PC-9 (cell line): ENCODE measurements around the gene DNAI2. TPM values are rescaled to one million over a fixed set of nuclear protein-coding genes. Genes with fewer than 3 reads are reported as not detected.
A peak's percentile ranks its signal among the peaks of the same experiment; 100 is the strongest.

Source experiments
- BruUV-seq: library from RNA; stranded (reverse); fragments of 400-500 nt; replicated peaks from 2 replicates; lab custom pipeline; 2021; lab: Mats Ljungman, UMichigan
- CTCF ChIA-PET: fragments of 300-600 bp; sonication (Branson Sonifier 250); formaldehyde crosslinking; loops from one replicate; lab custom pipeline; 2022; ENCODE audit warnings: antibody characterized with exemption; lab: Charles Lee
- POLR2A ChIA-PET: fragments of 300-600 bp; sonication (Branson Sonifier 250); formaldehyde crosslinking; loops from one replicate; lab custom pipeline; 2022; ENCODE audit warnings: antibody characterized with exemption; ENCODE audit not compliant: unreplicated experiment; lab: Charles Lee
- DNase-seq, 2 experiments: peaks; one replicate each; pipeline versions ENCODE4 v3.0.0 to v3.0.0-alpha.2; 2015 to 2022; ENCODE audit warnings: mixed read lengths in 1 of 2
- H2AFZ ChIP-seq: fragments of 200-600 bp; sonication (generic); 2 replicates; pipeline ENCODE4 v1.8.1; 2017; ENCODE audit warnings: antibody characterized with exemption
- H3F3A ChIP-seq: fragments of 200-600 bp; sonication (generic); 2 replicates; pipeline ENCODE4 v1.8.1; 2017; ENCODE audit warnings: antibody characterized with exemption, mild to moderate bottlenecking, low read depth; ENCODE audit not compliant: insufficient read depth
- H3K27ac ChIP-seq: fragments of 200-600 bp; sonication (generic); 2 replicates; pipeline ENCODE4 v1.6.1; 2016; ENCODE audit warnings: mixed run types
- H3K27me3 ChIP-seq: fragments of 200-600 bp; sonication (generic); 2 replicates; pipeline ENCODE4 v1.6.1; 2016; ENCODE audit warnings: low read depth, mixed run types; ENCODE audit not compliant: insufficient read depth
- H3K36me3 ChIP-seq: fragments of 200-600 bp; sonication (generic); 2 replicates; pipeline ENCODE4 v1.6.1; 2016; ENCODE audit warnings: low read depth, mixed run types
- H3K4me1 ChIP-seq: fragments of 200-600 bp; sonication (generic); replicated peaks from 2 replicates; pipeline ENCODE4 v1.6.1; 2016; ENCODE audit warnings: mixed run types; ENCODE audit not compliant: insufficient read depth
- H3K4me2 ChIP-seq: fragments of 200-600 bp; sonication (generic); 2 replicates; pipeline ENCODE4 v1.6.1; 2017; ENCODE audit warnings: mixed run types
- H3K4me3 ChIP-seq: fragments of 200-600 bp; sonication (generic); 2 replicates; pipeline ENCODE4 v1.6.1; 2016; ENCODE audit warnings: mixed run types
- H3K79me2 ChIP-seq: fragments of 200-600 bp; sonication (generic); 2 replicates; pipeline ENCODE4 v1.6.1; 2017; ENCODE audit warnings: low read depth, mixed run types
- H3K9me2 ChIP-seq: fragments of 200-600 bp; sonication (generic); 2 replicates; pipeline ENCODE4 v1.8.1; 2017; ENCODE audit warnings: mild to moderate bottlenecking; ENCODE audit not compliant: insufficient read depth
- H3K9me3 ChIP-seq: fragments of 200-600 bp; sonication (generic); 2 replicates; pipeline ENCODE4 v1.8.1; 2016; ENCODE audit warnings: low read depth; ENCODE audit not compliant: insufficient read depth
- H4K20me1 ChIP-seq: fragments of 200-600 bp; sonication (generic); 2 replicates; pipeline ENCODE4 v1.8.1; 2017; ENCODE audit not compliant: insufficient read depth
- CTCF ChIP-seq: fragments of 200-600 bp; sonication (generic); conservative IDR thresholded peaks from 2 replicates; pipeline ENCODE4 v1.6.1; 2017; ENCODE audit warnings: mixed run types, antibody characterized with exemption, mild to moderate bottlenecking, moderate library complexity
- EZH2 ChIP-seq: fragments of 200-600 bp; sonication (generic); IDR thresholded peaks from 2 replicates; pipeline ENCODE4 v1.8.0; 2017; ENCODE audit warnings: antibody characterized with exemption, low read depth
- intact Hi-C: fragments of 100-400 bp; cut with micrococcal nuclease; formaldehyde crosslinking; loops from one replicate; pipeline ENCODE4 v1.10.0; 2022; ENCODE audit not compliant: unreplicated experiment
- total RNA-seq: library from RNA; stranded (reverse); gene quantifications from 2 replicates; pipeline ENCODE4 v1.2.3, GENCODE V29; 2021

DNAI2 gene
- total RNA-seq, 1 experiment from 2014 or later = not detected

GRCh38 chr17:74295625-74296547 is 21.9 kb downstream of the DNAI2 start:
- H3K4me2 ChIP-seq = no peak overlapping the region
- H3K4me1 ChIP-seq = no peaks in the 10 kb centered on the region
- H3F3A ChIP-seq = no peaks in the 10 kb centered on the region
- H4K20me1 ChIP-seq = no peaks in the 10 kb centered on the region
- no peak for TF ChIP-seq CTCF
- TF ChIP-seq EZH2 = no peak
- POLR2A ChIA-PET = no interaction called here
- H2AFZ ChIP-seq = no peak overlapping the region
- no peaks in the 10 kb centered on the region for H3K9me3 ChIP-seq
- no peaks in the 10 kb centered on the region for H3K9me2 ChIP-seq
- no peak overlapping the region for H3K4me3 ChIP-seq
- H3K79me2 ChIP-seq = no peaks in the 10 kb centered on the region
- no peak overlapping the region for H3K27ac ChIP-seq
- no TSS peak for BruUV-seq
- DNase-seq = no peak
- H3K27me3 ChIP-seq = peaks cover 43% of the 10 kb centered on the region; the same call in 1 of the 2 replicates
- intact Hi-C loops = loop anchor here (2.0 kb wide), 1 partner anchor 85 kb away; no protein-coding TSS in a partner anchor
- no peaks in the 10 kb centered on the region for H3K36me3 ChIP-seq
- CTCF ChIA-PET = interaction anchor here (1.0 kb wide), 1 partner anchor 11 kb away, joined by 4 read pairs; no protein-coding TSS in a partner anchor

- no TSS peak for BruUV-seq
- H3K36me3 ChIP-seq = no peaks in the 10 kb centered on the region
- H2AFZ ChIP-seq = 0 out of 2 replicates have a peak overlapping the region, but pooled peaks have one; percentile 41
- H3K9me3 ChIP-seq = no peaks in the 10 kb centered on the region
- peak; percentile 31 to 51 for DNase-seq
- peaks cover 42% of the 10 kb centered on the region; the same call in 1 of the 2 replicates for H3K27me3 ChIP-seq
- H3K4me1 ChIP-seq = no peaks in the 10 kb centered on the region
- TF ChIP-seq CTCF (peak; percentile 49), EZH2 (no peak)
- H3K79me2 ChIP-seq = no peaks in the 10 kb centered on the region
- POLR2A ChIA-PET = interaction anchor here (0.5 to 0.6 kb wide), 2 partner anchors 84 to 97 kb away, joined by 3 to 9 read pairs; no protein-coding TSS in a partner anchor
- no peaks in the 10 kb centered on the region for H3F3A ChIP-seq
- no peak overlapping the region for H3K4me3 ChIP-seq
- H3K9me2 ChIP-seq = no peaks in the 10 kb centered on the region
- intact Hi-C loops = loop anchor here (2.0 kb wide), 1 partner anchor 86 kb away; no protein-coding TSS in a partner anchor
- CTCF ChIA-PET = interaction anchor here (1.0 kb wide), 1 partner anchor 12 kb away, joined by 4 read pairs; no protein-coding TSS in a partner anchor
- no peak overlapping the region for H3K27ac ChIP-seq
- no peak overlapping the region for H3K4me2 ChIP-seq
- no peaks in the 10 kb centered on the region for H4K20me1 ChIP-seq
Observed at GRCh38 chr17:74296548-74296936, 22.5 kb downstream of the DNAI2 start.

- CTCF ChIA-PET = interaction anchor here (0.5 kb wide), 1 partner anchor 353 kb away, joined by 3 read pairs; no protein-coding TSS in a partner anchor
Observed at GRCh38 chr17:74297941-74298340, 23.9 kb downstream of the DNAI2 start.

More at GRCh38 chr17:74297941-74298340, 23.9 kb downstream of the DNAI2 start:
- H3K4me2 ChIP-seq = no peak overlapping the region
- H3K9me2 ChIP-seq = no peaks in the 10 kb centered on the region
- TF ChIP-seq EZH2 (no peak), CTCF (no peak)
- no peaks in the 10 kb centered on the region for H4K20me1 ChIP-seq
- POLR2A ChIA-PET = no interaction called here
- no peak overlapping the region for H2AFZ ChIP-seq
- no TSS peak for BruUV-seq
- intact Hi-C loops = loop anchor here (2.0 kb wide), 1 partner anchor 87 kb away; no protein-coding TSS in a partner anchor
- H3K36me3 ChIP-seq = no peaks in the 10 kb centered on the region
- H3K27ac ChIP-seq = no peak overlapping the region
- H3K4me3 ChIP-seq = no peak overlapping the region
- H3K4me1 ChIP-seq = no peaks in the 10 kb centered on the region
- H3F3A ChIP-seq = no peaks in the 10 kb centered on the region
- peaks cover 40% of the 10 kb centered on the region; the same call in 1 of the 2 replicates for H3K27me3 ChIP-seq
- no peaks in the 10 kb centered on the region for H3K9me3 ChIP-seq
- no peak for DNase-seq
- no peaks in the 10 kb centered on the region for H3K79me2 ChIP-seq
